ENCODE results near the gene LPIN1.

DNA sequence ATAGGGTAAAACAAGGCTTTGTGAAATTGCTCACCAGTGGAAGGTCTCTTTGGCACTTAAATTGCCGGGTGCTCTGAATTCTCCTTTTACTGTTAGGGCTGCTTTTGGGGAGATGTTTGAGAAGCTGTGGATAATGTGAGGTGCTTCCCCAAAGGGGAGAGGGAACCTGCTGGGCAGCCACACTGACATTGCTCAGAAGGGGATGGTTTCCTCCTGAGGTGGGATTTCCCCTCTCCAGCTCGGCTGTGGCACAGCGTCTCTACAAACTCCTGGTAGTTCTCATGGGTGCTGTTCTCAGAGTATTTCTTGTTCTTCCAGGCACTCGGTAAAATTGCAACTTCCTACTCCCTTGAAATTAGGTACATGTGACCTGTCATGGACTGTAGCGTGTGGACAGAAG lies 124.2 kb downstream of the LPIN1 start:
- TF ChIP-seq, protein P1, sequence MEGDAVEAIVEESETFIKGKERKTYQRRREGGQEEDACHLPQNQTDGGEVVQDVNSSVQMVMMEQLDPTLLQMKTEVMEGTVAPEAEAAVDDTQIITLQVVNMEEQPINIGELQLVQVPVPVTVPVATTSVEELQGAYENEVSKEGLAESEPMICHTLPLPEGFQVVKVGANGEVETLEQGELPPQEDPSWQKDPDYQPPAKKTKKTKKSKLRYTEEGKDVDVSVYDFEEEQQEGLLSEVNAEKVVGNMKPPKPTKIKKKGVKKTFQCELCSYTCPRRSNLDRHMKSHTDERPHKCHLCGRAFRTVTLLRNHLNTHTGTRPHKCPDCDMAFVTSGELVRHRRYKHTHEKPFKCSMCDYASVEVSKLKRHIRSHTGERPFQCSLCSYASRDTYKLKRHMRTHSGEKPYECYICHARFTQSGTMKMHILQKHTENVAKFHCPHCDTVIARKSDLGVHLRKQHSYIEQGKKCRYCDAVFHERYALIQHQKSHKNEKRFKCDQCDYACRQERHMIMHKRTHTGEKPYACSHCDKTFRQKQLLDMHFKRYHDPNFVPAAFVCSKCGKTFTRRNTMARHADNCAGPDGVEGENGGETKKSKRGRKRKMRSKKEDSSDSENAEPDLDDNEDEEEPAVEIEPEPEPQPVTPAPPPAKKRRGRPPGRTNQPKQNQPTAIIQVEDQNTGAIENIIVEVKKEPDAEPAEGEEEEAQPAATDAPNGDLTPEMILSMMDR (conservative IDR thresholded peaks at IDR 0.05), result no peak
- TF ChIP-seq EZH2 (IDR thresholded peaks at IDR 0.05; ENCODE audit: low read depth), result no peak

All from PC-9 (cell line).